IMR-90 (cell line): ENCODE results near the gene RPL27A. TPM values are rescaled to one million over a fixed set of nuclear protein-coding genes. Genes with fewer than 3 reads are reported as not detected.
A peak's percentile ranks its signal among the peaks of the same experiment; 100 is the strongest.

Experiments used
- ATAC-seq: fragments of 200-7000 bp; cut with Tn5 transposase; 2 replicates; pipeline ENCODE4 v1.9.1; 2020; ENCODE audit warnings: low read depth, mild to moderate bottlenecking, moderate library complexity
- BruUV-seq: library from RNA; stranded (reverse); fragments of 400-500 nt; replicated peaks from 2 replicates; lab custom pipeline; 2021; lab: Mats Ljungman, UMichigan
- CTCF ChIA-PET: fragments of 300-600 bp; formaldehyde crosslinking; extraction: SDS; loops from one replicate; lab custom pipeline; 2021; ENCODE audit warnings: antibody characterized with exemption; lab: Yijun Ruan, JAX
- POLR2A ChIA-PET: fragments of 300-600 bp; sonication (Branson Sonifier 250); formaldehyde crosslinking; loops from one replicate; lab custom pipeline; 2022; ENCODE audit warnings: antibody characterized with exemption; ENCODE audit not compliant: unreplicated experiment; lab: Charles Lee
- DNase-seq: peaks from one replicate; pipeline ENCODE4 v3.0.0; 2013
- H2AFZ ChIP-seq: replicated peaks from 2 replicates; pipeline ENCODE3; 2013; ENCODE audit warnings: low read length, mild to moderate bottlenecking; ENCODE audit not compliant: poor library complexity
- H2AK5ac ChIP-seq: 2 replicates; pipeline ENCODE4 v1.6.1; 2013; ENCODE audit warnings: low read depth, low read length, inconsistent platforms
- H2AK9ac ChIP-seq: replicated peaks from 2 replicates; pipeline ENCODE3; 2013; ENCODE audit warnings: mild to moderate bottlenecking, low read depth, low read length, moderate library complexity; ENCODE audit not compliant: poor library complexity
- H2BK120ac ChIP-seq: 2 replicates; pipeline ENCODE4 v1.6.1; 2013; ENCODE audit warnings: low read depth, low read length, inconsistent platforms
- H2BK15ac ChIP-seq: 3 replicates; pipeline ENCODE4 v1.6.1; 2013; ENCODE audit warnings: low read depth, low read length, inconsistent platforms
- H2BK20ac ChIP-seq: 2 replicates; pipeline ENCODE4 v1.6.1; 2013; ENCODE audit warnings: low read depth, mild to moderate bottlenecking, inconsistent platforms, low read length, moderate library complexity
- H2BK5ac ChIP-seq: 2 replicates; pipeline ENCODE4 v1.6.1; 2013; ENCODE audit warnings: mild to moderate bottlenecking, low read depth, low read length, inconsistent platforms; ENCODE audit not compliant: poor library complexity, severe bottlenecking
- H3K14ac ChIP-seq: replicated peaks from 2 replicates; pipeline ENCODE4 v1.6.1; 2013; ENCODE audit warnings: low read depth, low read length, inconsistent platforms
- H3K18ac ChIP-seq: 2 replicates; pipeline ENCODE4 v1.6.1; 2013; ENCODE audit warnings: low read depth, low read length, control low read depth
- H3K23ac ChIP-seq: 2 replicates; pipeline ENCODE4 v1.6.1; 2013; ENCODE audit warnings: low read depth, low read length, inconsistent platforms
- H3K27ac ChIP-seq: 2 replicates; pipeline ENCODE4 v1.5.1; 2013; ENCODE audit warnings: mild to moderate bottlenecking, control low read depth, low read length; ENCODE audit not compliant: insufficient read depth
- H3K27me3 ChIP-seq: 2 replicates; pipeline ENCODE4 v1.6.1; 2013; ENCODE audit warnings: low read length; ENCODE audit not compliant: control insufficient read depth, insufficient read depth
- H3K36me3 ChIP-seq: 2 replicates; pipeline ENCODE4 v1.6.1; 2013; ENCODE audit warnings: low read length, mixed read lengths; ENCODE audit not compliant: control insufficient read depth, insufficient read depth
- H3K4ac ChIP-seq: 2 replicates; pipeline ENCODE4 v1.6.1; 2013; ENCODE audit warnings: low read depth, low read length, inconsistent platforms
- H3K4me1 ChIP-seq: 2 replicates; pipeline ENCODE4 v1.6.1; 2013; ENCODE audit warnings: low read length, mixed read lengths; ENCODE audit not compliant: control insufficient read depth, insufficient read depth
- H3K4me2 ChIP-seq: 2 replicates; pipeline ENCODE4 v1.6.1; 2013; ENCODE audit warnings: low read depth, mild to moderate bottlenecking, control low read depth, low read length, moderate library complexity
- H3K4me3 ChIP-seq: 2 replicates; pipeline ENCODE4 v1.5.1; 2013; ENCODE audit warnings: low read depth, mild to moderate bottlenecking, control low read depth, low read length, moderate library complexity; ENCODE audit not compliant: insufficient read depth
- H3K56ac ChIP-seq: 2 replicates; pipeline ENCODE4 v1.6.1; 2013; ENCODE audit warnings: low read length, inconsistent platforms; ENCODE audit not compliant: insufficient read depth; ENCODE audit errors: extremely low read depth
- H3K79me1 ChIP-seq, 2 experiments: 2 replicates each; pipeline ENCODE4 v1.6.1; 2013; ENCODE audit warnings: low read length in 2 of 2, inconsistent platforms in 1 of 2, low read depth in 1 of 2
- H3K9ac ChIP-seq: 2 replicates; pipeline ENCODE4 v1.6.1; 2013; ENCODE audit warnings: low read depth, low read length, control low read depth
- H3K9me1 ChIP-seq: 2 replicates; pipeline ENCODE4 v1.6.1; 2013; ENCODE audit warnings: low read length, inconsistent platforms; ENCODE audit not compliant: insufficient read depth
- H3K9me3 ChIP-seq: 2 replicates; pipeline ENCODE4 v1.6.1; 2013; ENCODE audit warnings: low read length; ENCODE audit not compliant: control insufficient read depth, insufficient read depth
- H4K20me1 ChIP-seq: 2 replicates; pipeline ENCODE4 v1.6.1; 2013; ENCODE audit warnings: low read length, inconsistent platforms; ENCODE audit not compliant: insufficient read depth
- H4K5ac ChIP-seq: 2 replicates; pipeline ENCODE4 v1.6.1; 2013; ENCODE audit warnings: mild to moderate bottlenecking, low read depth, low read length, control low read depth
- H4K8ac ChIP-seq, 2 experiments: 2 replicates each; pipeline ENCODE4 v1.6.1; 2013; ENCODE audit warnings: low read depth in 2 of 2, low read length in 2 of 2, control low read depth in 1 of 2, inconsistent platforms in 1 of 2
- H4K91ac ChIP-seq: 2 replicates; pipeline ENCODE4 v1.6.1; 2013; ENCODE audit warnings: low read depth, low read length, inconsistent platforms; ENCODE audit not compliant: insufficient read depth
- CEBPB ChIP-seq: IDR thresholded peaks from 2 replicates; pipeline ENCODE4 v1.6.1; 2012; ENCODE audit warnings: low read depth, low read length, improper control_type of control experiment
- SMC3 ChIP-seq: fragments of 150-350 bp; IDR thresholded peaks from 2 replicates; pipeline ENCODE4 v1.6.1; 2016; ENCODE audit warnings: low read depth, mild to moderate bottlenecking, antibody characterized with exemption, low read length, moderate library complexity
- WGBS, 2 experiments: methylation state at CpG; one replicate each; pipeline versions ENCODE4 v1.1.5 to v1.1.7; 2013; ENCODE audit warnings: missing lambda C conversion rate in 2 of 2; ENCODE audit not compliant: insufficient read length in 1 of 2; ENCODE audit errors: extremely low coverage in 2 of 2; 5-methylcytosine and 5-hydroxymethylcytosine counted together
- dilution Hi-C: fragments of 300-500 bp; cut with HindIII; formaldehyde crosslinking; loops from one replicate; pipeline ENCODE4 v1.14.3; 2018; ENCODE audit warnings: low sequenced_read_pairs; ENCODE audit not compliant: unreplicated experiment
- in situ Hi-C: fragments of 300-500 bp; cut with MboI; formaldehyde crosslinking; loops from 3 replicates; pipeline ENCODE4 v1.14.3; 2019; ENCODE audit warnings: low sequenced_read_pairs, inconsistent platforms, mixed read lengths
- intact Hi-C: fragments of 100-400 bp; cut with micrococcal nuclease; formaldehyde crosslinking; loops from 2 replicates; pipeline ENCODE4 v1.10.0; 2022
- polyA plus RNA-seq, 3 experiments: library from polyadenylated mRNA; depleted of rRNA; stranded (reverse); fragments of >200 nt; gene quantifications; 2 replicates each; pipeline ENCODE4 v1.2.3, GENCODE V29; 2012; ENCODE audit warnings: low replicate concordance in 1 of 3
- total RNA-seq: library from RNA; depleted of rRNA; stranded (reverse); fragments of >200 nt; gene quantifications from 2 replicates; pipeline ENCODE4 v1.2.3, GENCODE V29; 2012

RPL27A gene
- total and polyA plus RNA-seq, 2 of the 4 experiments (the other 2 are of a cell fraction) = 786 to 849 TPM

GRCh38 chr11:8658321-8659057, 24.1 kb upstream of the RPL27A start:
- Histone ChIP-seq H3K4ac (no peak overlapping the region), H4K91ac (no peak overlapping the region; the same call in 1 of the 2 replicates), H3K27ac (no peak overlapping the region), H2BK120ac (no peak overlapping the region), H3K4me1 (peaks cover 6% of the 10 kb centered on the region; the same call in 1 of the 2 replicates), H3K4me2 (no peak overlapping the region), H3K79me1 (0 out of 4 replicates have a peak, but pooled peaks cover 0 to 2% of the 10 kb centered on the region in 2 experiments), H3K9me3 (no peaks in the 10 kb centered on the region), H3K9ac (no peak overlapping the region), H2AK5ac (no peak overlapping the region), H4K8ac (no peak overlapping the region), H3K36me3 (peaks cover 2% of the 10 kb centered on the region; the same call in 1 of the 2 replicates), H3K18ac (no peak overlapping the region; the same call in 1 of the 2 replicates), H3K27me3 (no peaks in the 10 kb centered on the region), H3K9me1 (0 out of 2 replicates have a peak, but pooled peaks cover 3% of the 10 kb centered on the region), H3K23ac (no peak overlapping the region), H4K5ac (no peak overlapping the region; the same call in 1 of the 2 replicates), H3K56ac (no peak overlapping the region), H2AFZ (no peak overlapping the region), H2BK5ac (no peak overlapping the region), H2BK20ac (no peak overlapping the region), H3K4me3 (no peak overlapping the region), H3K14ac (no peak overlapping the region), H2AK9ac (peak overlapping the region; percentile 30), H4K20me1 (no peaks in the 10 kb centered on the region), H2BK15ac (no peak overlapping the region)
- DNase-seq (peak; percentile 5), ATAC-seq (peak; percentile 24; the same call in 1 of the 2 replicates)
- WGBS, 2 experiments = 56% methylated on average over 2 of the region's 15 CpGs; no CpG with 5 or more reads in 1 of the 2 experiments
- no TSS peak for BruUV-seq
- dilution Hi-C loops (no loop called here), intact Hi-C loops (no loop called here), in situ Hi-C loops (no loop called here)
- CTCF ChIA-PET = no interaction called here
- POLR2A ChIA-PET = no interaction called here
- TF ChIP-seq CEBPB (peak; percentile 66), SMC3 (no peak)
